Measurements from ENCODE around the gene ACSM4. TPM values are rescaled to one million over a fixed set of nuclear protein-coding genes. Genes with fewer than 3 reads are reported as not detected.

ACSM4 gene
- total and polyA plus RNA-seq, 9 of the 15 experiments (the other 6 are each of a cell fraction or from before 2014, with no cell fraction given) = not detected

DNA sequence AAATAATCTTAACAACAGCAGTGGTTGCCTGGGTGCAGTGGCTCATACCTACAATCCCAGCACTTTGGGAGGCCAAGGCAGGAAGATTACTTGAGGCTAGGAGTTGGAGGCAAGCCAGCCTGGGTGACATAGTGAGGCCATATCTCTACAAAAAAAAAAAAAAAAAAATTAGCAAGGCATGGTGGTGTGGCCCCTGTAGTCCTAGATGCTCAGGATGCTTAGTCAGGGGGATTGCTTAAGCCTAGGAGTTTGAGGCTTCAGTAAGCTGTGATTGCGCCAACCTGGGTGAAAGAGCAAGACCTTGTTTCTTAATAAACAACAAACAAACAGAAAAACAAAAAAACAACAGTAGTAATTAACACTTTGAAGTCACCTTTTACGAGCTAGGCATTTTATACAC is 642 bp upstream of the ACSM4 start (continued):
- TF ChIP-seq, protein P1, sequence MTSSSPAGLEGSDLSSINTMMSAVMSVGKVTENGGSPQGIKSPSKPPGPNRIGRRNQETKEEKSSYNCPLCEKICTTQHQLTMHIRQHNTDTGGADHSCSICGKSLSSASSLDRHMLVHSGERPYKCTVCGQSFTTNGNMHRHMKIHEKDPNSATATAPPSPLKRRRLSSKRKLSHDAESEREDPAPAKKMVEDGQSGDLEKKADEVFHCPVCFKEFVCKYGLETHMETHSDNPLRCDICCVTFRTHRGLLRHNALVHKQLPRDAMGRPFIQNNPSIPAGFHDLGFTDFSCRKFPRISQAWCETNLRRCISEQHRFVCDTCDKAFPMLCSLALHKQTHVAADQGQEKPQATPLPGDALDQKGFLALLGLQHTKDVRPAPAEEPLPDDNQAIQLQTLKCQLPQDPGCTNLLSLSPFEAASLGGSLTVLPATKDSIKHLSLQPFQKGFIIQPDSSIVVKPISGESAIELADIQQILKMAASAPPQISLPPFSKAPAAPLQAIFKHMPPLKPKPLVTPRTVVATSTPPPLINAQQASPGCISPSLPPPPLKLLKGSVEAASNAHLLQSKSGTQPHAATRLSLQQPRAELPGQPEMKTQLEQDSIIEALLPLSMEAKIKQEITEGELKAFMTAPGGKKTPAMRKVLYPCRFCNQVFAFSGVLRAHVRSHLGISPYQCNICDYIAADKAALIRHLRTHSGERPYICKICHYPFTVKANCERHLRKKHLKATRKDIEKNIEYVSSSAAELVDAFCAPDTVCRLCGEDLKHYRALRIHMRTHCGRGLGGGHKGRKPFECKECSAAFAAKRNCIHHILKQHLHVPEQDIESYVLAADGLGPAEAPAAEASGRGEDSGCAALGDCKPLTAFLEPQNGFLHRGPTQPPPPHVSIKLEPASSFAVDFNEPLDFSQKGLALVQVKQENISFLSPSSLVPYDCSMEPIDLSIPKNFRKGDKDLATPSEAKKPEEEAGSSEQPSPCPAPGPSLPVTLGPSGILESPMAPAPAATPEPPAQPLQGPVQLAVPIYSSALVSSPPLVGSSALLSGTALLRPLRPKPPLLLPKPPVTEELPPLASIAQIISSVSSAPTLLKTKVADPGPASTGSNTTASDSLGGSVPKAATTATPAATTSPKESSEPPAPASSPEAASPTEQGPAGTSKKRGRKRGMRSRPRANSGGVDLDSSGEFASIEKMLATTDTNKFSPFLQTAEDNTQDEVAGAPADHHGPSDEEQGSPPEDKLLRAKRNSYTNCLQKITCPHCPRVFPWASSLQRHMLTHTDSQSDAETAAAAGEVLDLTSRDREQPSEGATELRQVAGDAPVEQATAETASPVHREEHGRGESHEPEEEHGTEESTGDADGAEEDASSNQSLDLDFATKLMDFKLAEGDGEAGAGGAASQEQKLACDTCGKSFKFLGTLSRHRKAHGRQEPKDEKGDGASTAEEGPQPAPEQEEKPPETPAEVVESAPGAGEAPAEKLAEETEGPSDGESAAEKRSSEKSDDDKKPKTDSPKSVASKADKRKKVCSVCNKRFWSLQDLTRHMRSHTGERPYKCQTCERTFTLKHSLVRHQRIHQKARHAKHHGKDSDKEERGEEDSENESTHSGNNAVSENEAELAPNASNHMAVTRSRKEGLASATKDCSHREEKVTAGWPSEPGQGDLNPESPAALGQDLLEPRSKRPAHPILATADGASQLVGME (CRISPR knock-in tag; IDR thresholded peaks at IDR 0.05) = no peak
- peak; percentile 16; the same call in 1 of the 2 replicates for TF ChIP-seq LEF1 (IDR thresholded peaks at IDR 0.05)
- no peak for TF ChIP-seq HMG20B (CRISPR knock-in tag; IDR thresholded peaks at IDR 0.05)
- TF ChIP-seq ARID1B (IDR thresholded peaks at IDR 0.05) = peak; percentile 50
- TF ChIP-seq, protein P2, sequence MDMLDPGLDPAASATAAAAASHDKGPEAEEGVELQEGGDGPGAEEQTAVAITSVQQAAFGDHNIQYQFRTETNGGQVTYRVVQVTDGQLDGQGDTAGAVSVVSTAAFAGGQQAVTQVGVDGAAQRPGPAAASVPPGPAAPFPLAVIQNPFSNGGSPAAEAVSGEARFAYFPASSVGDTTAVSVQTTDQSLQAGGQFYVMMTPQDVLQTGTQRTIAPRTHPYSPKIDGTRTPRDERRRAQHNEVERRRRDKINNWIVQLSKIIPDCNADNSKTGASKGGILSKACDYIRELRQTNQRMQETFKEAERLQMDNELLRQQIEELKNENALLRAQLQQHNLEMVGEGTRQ (CRISPR knock-in tag; IDR thresholded peaks at IDR 0.05) = no peak
- TF ChIP-seq RBM14 (IDR thresholded peaks at IDR 0.05; ENCODE audit: borderline replicate concordance, insufficient read depth, low read depth, low read length) = no peak
- peak; percentile 55; the same call in 1 of the 2 replicates for TF ChIP-seq DPF2 (IDR thresholded peaks at IDR 0.05)
- peak; percentile 55 for TF ChIP-seq MAFK (IDR thresholded peaks at IDR 0.05; ENCODE audit: low read length)
- peak; percentile 66 for TF ChIP-seq NFE2 (IDR thresholded peaks at IDR 0.05; ENCODE audit: low read depth)
- no peak for TF ChIP-seq ZNF764 (CRISPR knock-in tag; IDR thresholded peaks at IDR 0.05; ENCODE audit: low read depth)
- TF ChIP-seq, protein P3, sequence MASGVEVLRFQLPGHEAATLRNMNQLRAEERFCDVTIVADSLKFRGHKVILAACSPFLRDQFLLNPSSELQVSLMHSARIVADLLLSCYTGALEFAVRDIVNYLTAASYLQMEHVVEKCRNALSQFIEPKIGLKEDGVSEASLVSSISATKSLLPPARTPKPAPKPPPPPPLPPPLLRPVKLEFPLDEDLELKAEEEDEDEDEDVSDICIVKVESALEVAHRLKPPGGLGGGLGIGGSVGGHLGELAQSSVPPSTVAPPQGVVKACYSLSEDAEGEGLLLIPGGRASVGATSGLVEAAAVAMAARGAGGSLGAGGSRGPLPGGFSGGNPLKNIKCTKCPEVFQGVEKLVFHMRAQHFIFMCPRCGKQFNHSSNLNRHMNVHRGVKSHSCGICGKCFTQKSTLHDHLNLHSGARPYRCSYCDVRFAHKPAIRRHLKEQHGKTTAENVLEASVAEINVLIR (CRISPR knock-in tag; IDR thresholded peaks at IDR 0.05) = no peak
- TF ChIP-seq ZNF436 (CRISPR knock-in tag; IDR thresholded peaks at IDR 0.05) = no peak
- TF ChIP-seq RBM15 (IDR thresholded peaks at IDR 0.05; ENCODE audit: insufficient read depth, low read length) = no peak
- no peak for TF ChIP-seq CEBPG (CRISPR knock-in tag; IDR thresholded peaks at IDR 0.05)
- TF ChIP-seq CEBPG (tag; conservative IDR thresholded peaks at IDR 0.05 in 1 of 2, IDR thresholded peaks at IDR 0.05 in 1 of 2) = peak in 1 of 2 experiments; percentile 88; a peak in 2 of 4 replicates
- no peak for TF ChIP-seq ELF2 (CRISPR knock-in tag; IDR thresholded peaks at IDR 0.05)
- TF ChIP-seq, protein P4, sequence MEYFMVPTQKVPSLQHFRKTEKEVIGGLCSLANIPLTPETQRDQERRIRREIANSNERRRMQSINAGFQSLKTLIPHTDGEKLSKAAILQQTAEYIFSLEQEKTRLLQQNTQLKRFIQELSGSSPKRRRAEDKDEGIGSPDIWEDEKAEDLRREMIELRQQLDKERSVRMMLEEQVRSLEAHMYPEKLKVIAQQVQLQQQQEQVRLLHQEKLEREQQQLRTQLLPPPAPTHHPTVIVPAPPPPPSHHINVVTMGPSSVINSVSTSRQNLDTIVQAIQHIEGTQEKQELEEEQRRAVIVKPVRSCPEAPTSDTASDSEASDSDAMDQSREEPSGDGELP (CRISPR knock-in tag; IDR thresholded peaks at IDR 0.05; ENCODE audit: borderline replicate concordance) = no peak
- no peak for TF ChIP-seq ZNF561 (CRISPR knock-in tag; conservative IDR thresholded peaks at IDR 0.05)
- no peak for TF ChIP-seq MYBL2 (IDR thresholded peaks at IDR 0.05; ENCODE audit: low read depth)
- no peak for TF ChIP-seq MYBL2 (CRISPR knock-in tag; IDR thresholded peaks at IDR 0.05; ENCODE audit: borderline replicate concordance)
- TF ChIP-seq JUND (IDR thresholded peaks at IDR 0.05; ENCODE audit: borderline replicate concordance, low read depth, low read length) = peak; percentile 27; the same call in 1 of the 2 replicates
- TF ChIP-seq JUND (tag; IDR thresholded peaks at IDR 0.05; ENCODE audit: borderline replicate concordance, low read depth, low read length) = no peak; the same call in 2 of the 3 replicates
